Muscle of arm (tissue), 14 donors: ENCODE results near the gene CHMP1B. TPM values are rescaled to one million over a fixed set of nuclear protein-coding genes. Genes with fewer than 3 reads are reported as not detected.

ENCODE experiments used
- DNase-seq: peaks from one replicate; pipeline ENCODE4 v3.0.0-alpha.2; 2013
- long read RNA-seq, 11 donors: transcript quantifications; one replicate each; lab custom pipeline, GENCODE V29; 2026
- polyA plus RNA-seq, 12 donors: library from polyadenylated mRNA; unstranded; fragments of 120-200 nt; gene quantifications; one replicate each; pipeline ENCODE4 v1.2.1, GENCODE V29; 2013; ENCODE audit not compliant: insufficient read length in 12 of 12

Gene CHMP1B, protein sequence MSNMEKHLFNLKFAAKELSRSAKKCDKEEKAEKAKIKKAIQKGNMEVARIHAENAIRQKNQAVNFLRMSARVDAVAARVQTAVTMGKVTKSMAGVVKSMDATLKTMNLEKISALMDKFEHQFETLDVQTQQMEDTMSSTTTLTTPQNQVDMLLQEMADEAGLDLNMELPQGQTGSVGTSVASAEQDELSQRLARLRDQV
- 10 to 100 TPM in 11 of 12 donors, not detected in 1; 21.9 to 30.5 (median 23.0) TPM for polyA plus RNA-seq
- long read RNA-seq, donor 1, transcript CHMP1B-201 (1 exons, 3,054 nt) = major isoform, 142 of 142 reads
- long read RNA-seq, donor 1, partial matches to known transcripts = 0 of 142 reads
- long read RNA-seq, donor 1, other reads (novel, unspliced or antisense) = 0 of 142 reads
- long read RNA-seq, donor 2, transcript CHMP1B-201 (1 exons, 3,054 nt) = major isoform, 62 of 62 reads
- long read RNA-seq, donor 2, partial matches to known transcripts = 0 of 62 reads
- long read RNA-seq, donor 2, other reads (novel, unspliced or antisense) = 0 of 62 reads
- long read RNA-seq, donor 3, transcript CHMP1B-201 (1 exons, 3,054 nt) = major isoform, 23 of 23 reads
- long read RNA-seq, donor 3, partial matches to known transcripts = 0 of 23 reads
- long read RNA-seq, donor 3, other reads (novel, unspliced or antisense) = 0 of 23 reads
- long read RNA-seq, donor 4, transcript CHMP1B-201 (1 exons, 3,054 nt) = major isoform, 11 of 11 reads
- long read RNA-seq, donor 4, partial matches to known transcripts = 0 of 11 reads
- long read RNA-seq, donor 4, other reads (novel, unspliced or antisense) = 0 of 11 reads
- long read RNA-seq, donor 5, transcript CHMP1B-201 (1 exons, 3,054 nt) = major isoform, 68 of 68 reads
- long read RNA-seq, donor 5, partial matches to known transcripts = 0 of 68 reads
- long read RNA-seq, donor 5, other reads (novel, unspliced or antisense) = 0 of 68 reads
- long read RNA-seq, donor 6, transcript CHMP1B-201 (1 exons, 3,054 nt) = major isoform, 24 of 24 reads
- long read RNA-seq, donor 6, partial matches to known transcripts = 0 of 24 reads
- long read RNA-seq, donor 6, other reads (novel, unspliced or antisense) = 0 of 24 reads
- long read RNA-seq, donor 7, transcript CHMP1B-201 (1 exons, 3,054 nt) = major isoform, 32 of 32 reads
- long read RNA-seq, donor 7, partial matches to known transcripts = 0 of 32 reads
- long read RNA-seq, donor 7, other reads (novel, unspliced or antisense) = 0 of 32 reads
- long read RNA-seq, donor 8, transcript CHMP1B-201 (1 exons, 3,054 nt) = major isoform, 56 of 56 reads
- long read RNA-seq, donor 8, partial matches to known transcripts = 0 of 56 reads
- long read RNA-seq, donor 8, other reads (novel, unspliced or antisense) = 0 of 56 reads
- long read RNA-seq, donor 9, transcript CHMP1B-201 (1 exons, 3,054 nt) = major isoform, 52 of 52 reads
- long read RNA-seq, donor 9, partial matches to known transcripts = 0 of 52 reads
- long read RNA-seq, donor 9, other reads (novel, unspliced or antisense) = 0 of 52 reads
- long read RNA-seq, donor 10, transcript CHMP1B-201 (1 exons, 3,054 nt) = major isoform, 35 of 35 reads
- long read RNA-seq, donor 10, partial matches to known transcripts = 0 of 35 reads
- long read RNA-seq, donor 10, other reads (novel, unspliced or antisense) = 0 of 35 reads
- long read RNA-seq, donor 11, transcript CHMP1B-201 (1 exons, 3,054 nt) = major isoform, 64 of 64 reads
- long read RNA-seq, donor 11, partial matches to known transcripts = 0 of 64 reads
- long read RNA-seq, donor 11, other reads (novel, unspliced or antisense) = 0 of 64 reads

DNA sequence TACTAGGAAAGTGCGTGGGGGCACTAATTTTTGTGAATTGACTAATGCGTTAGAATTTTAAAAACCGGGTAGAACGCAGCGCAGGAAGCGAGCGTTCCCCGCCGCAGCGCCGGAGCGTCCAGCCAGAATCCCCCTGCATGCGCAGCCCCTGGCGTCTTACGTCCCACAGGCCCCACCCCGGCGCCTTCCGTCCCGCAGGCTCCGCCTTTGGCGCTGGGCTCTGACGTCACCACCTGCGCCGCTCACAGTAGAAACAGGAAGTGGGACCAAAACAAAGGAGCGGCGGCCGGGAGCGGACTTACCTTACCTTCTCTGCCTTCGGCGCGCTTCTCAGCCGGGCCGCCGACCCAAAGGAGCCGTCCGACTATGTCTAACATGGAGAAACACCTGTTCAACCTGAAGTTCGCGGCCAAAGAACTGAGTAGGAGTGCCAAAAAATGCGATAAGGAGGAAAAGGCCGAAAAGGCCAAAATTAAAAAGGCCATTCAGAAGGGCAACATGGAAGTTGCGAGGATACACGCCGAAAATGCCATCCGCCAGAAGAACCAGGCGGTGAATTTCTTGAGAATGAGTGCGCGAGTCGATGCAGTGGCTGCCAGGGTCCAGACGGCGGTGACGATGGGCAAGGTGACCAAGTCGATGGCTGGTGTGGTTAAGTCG is at the start of gene CHMP1B:
Gene CHMP1B, plus strand, starts transcription at position 268 of the 660 bp plus-strand sequence. Its CDS starts 99 bp downstream, at position 367.
- DNase-seq = peak; percentile 98

DNA sequence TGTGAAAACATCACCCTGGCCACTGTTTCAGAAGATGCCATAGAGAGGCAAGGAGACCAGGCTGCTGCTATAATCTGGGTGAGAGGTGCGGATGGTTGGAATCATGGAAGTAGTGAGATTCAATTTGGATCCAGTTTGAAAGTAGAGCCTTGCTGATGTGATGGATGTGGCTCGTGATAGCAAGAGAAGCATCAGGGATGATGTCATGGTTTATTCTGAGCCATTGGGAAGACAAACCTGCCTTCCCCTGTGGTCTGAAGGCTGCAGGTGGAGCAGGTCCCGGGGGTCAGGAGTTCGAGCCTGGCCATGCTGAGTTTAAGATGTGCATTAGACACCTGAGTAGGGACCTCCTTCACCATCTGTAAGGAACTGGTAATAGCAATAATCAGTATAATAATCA is 49.6 kb upstream of the CHMP1B start:
- DNase-seq = no peak

DNA sequence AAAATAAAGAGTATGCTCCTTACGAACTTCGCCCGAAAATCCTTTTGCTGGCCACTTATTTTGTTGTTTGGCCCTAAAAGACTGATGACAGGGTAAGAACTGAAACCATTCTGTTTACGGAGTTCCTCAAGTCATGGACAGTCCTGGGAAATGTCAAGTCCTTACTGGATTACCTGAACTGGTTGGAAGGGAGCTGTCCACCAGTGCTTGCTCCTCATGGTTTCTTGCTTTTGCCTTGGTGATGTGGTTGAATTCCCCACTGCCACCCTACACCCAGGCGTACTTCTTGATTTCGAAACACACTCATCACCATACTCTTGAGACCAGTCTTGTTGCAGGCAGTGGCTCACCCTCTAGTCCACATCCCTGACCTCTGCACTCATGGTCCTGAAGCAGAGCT is 49.1 kb upstream of the CHMP1B start:
- DNase-seq = no peak

- no peak for DNase-seq
Measured at GRCh38 chr18:11802586-11802985, 48.6 kb upstream of the CHMP1B start.

- DNase-seq = no peak
Measured at GRCh38 chr18:11807233-11807632, 44.0 kb upstream of the CHMP1B start.

- DNase-seq = no peak
Measured at GRCh38 chr18:11808001-11808855, 43.0 kb upstream of the CHMP1B start.

- no peak for DNase-seq
Measured at GRCh38 chr18:11809895-11810294, 41.3 kb upstream of the CHMP1B start.

- DNase-seq = no peak
Measured at GRCh38 chr18:11810379-11810778, 40.8 kb upstream of the CHMP1B start.

DNA sequence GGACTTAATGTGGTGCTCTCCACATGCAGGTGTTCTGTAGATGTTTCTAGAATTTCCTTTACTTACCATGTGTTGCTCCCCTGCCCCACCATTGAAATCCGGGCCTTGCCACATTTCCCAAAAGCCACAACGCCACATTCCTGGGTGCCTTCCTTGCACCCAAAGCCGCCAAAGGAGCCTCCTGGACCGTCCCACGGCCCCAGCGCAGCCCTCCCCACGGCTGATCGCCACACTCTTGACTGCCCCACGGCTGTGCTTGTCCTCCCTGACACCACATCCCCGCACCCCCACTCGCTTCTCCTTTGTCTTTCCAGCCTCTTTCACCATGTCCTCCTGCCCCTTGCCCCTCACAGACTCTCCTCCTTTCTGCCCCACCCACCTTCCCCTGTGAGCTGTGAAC is 40.2 kb upstream of the CHMP1B start:
- no peak for DNase-seq

DNA sequence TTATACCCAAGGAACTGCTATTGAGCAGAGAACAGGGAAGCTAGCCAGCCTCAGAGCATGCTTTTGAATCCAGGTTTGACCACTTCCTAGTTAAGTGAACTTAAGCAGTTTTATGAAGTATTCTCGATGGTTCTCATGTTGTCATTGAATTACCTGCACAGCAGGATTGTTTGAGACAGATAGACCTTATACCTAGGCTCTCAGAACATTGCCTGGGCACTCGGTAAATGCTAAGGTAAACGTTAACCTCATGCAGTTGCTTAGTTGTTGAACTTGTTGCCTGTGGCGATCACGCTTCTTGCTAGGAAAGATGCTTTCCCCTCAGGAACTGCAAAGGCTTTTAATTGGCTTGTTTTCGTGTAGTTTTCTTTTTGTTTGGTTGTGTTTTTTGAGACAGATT is 34.0 kb upstream of the CHMP1B start:
- DNase-seq = no peak

DNA sequence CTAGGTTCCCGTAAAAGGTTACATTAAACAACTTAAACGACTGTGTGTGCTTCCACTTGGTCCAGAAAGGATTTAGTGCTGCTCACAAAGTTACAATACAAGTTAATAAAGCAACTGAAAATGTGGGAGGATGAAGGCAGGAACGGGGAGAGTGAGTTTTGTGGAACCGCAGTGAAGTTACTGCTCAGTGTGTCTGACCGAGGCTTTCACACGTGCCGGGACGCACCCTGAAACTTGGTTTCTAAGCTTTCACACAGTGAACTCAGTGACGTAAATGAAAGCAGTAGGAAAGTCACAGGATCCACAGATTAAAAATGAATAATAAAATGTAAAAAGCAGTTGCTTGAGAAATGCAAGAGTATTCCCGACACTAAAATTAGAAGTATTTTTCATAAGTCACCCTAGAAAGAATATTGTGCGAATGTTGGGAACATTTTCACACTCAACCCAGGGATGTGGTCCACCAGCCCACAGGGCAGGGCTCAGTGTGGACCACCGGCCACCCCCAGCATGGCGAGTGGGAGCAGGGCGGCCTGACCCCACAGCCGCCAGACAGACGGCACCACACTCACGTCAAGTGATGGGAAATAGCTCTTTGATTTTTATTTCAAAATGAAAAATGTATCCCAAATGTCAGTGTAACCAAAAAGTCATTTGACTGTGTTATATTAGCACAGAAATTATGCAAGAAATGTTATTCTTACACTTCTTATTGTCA is 32.6 kb upstream of the CHMP1B start:
- no peak for DNase-seq

- DNase-seq = no peak
Measured at GRCh38 chr18:11819938-11820337, 31.3 kb upstream of the CHMP1B start.

DNA sequence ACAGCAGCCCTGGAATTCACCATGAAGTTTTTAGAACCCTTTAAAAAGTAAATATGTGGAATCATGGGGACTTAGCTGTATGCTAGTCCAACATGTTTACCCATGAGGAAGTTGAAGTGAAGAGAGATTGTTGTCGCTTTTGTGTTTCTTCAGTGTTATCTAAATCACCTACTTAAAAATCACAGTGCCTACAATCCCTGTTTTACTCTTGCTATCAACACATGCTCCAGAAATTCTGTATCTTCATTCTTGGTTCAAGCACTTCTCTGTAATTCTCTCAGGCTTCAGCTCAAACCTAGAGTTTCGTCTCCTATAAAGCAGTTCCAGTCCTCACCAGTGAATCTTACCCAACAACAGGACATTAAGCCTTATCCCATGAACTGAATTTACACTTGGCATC is 30.5 kb upstream of the CHMP1B start:
- DNase-seq = no peak

DNA sequence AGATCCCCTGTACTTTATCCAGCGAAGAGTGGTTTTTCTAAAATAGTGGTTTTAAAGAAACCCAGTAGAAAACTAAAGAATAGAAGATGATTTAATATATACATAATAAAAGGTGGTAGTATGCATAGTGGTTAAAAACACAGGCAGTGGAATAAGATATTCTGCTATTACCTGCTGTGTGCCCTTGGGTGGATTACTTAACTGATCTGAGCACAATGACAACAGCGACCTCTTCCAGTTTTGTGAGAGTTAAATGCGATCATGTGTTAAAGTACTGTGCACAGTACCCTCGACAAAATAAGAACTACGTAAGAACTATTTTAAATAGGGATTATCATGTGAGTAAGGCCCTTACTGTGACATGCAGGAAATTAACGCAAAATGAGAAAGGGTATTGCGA is 30.0 kb upstream of the CHMP1B start:
- DNase-seq = no peak

- DNase-seq = no peak
Measured at GRCh38 chr18:11821643-11822237, 29.5 kb upstream of the CHMP1B start.

DNA sequence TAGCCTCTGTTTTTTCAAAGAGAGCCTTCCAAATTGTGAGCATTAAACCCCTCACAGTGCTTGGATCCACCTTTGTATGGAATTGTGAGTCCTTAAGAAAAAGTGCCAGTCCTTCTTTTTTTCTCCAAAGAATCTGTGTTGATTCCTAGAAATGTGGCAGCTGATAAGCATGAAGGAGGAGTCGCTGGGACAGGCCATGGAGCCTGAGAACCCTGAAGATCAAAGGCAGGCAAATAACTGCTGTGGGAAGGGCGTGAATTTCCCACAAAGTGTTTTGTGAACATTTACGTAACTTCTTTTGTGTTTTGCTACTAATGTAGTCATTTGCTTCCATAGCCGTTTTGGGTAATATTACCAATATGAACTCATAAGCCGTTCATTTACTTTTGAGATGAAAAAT is 27.7 kb upstream of the CHMP1B start:
- DNase-seq = no peak

GRCh38 chr18:11826836-11827235 is 24.4 kb upstream of the CHMP1B start:
- no peak for DNase-seq

DNA sequence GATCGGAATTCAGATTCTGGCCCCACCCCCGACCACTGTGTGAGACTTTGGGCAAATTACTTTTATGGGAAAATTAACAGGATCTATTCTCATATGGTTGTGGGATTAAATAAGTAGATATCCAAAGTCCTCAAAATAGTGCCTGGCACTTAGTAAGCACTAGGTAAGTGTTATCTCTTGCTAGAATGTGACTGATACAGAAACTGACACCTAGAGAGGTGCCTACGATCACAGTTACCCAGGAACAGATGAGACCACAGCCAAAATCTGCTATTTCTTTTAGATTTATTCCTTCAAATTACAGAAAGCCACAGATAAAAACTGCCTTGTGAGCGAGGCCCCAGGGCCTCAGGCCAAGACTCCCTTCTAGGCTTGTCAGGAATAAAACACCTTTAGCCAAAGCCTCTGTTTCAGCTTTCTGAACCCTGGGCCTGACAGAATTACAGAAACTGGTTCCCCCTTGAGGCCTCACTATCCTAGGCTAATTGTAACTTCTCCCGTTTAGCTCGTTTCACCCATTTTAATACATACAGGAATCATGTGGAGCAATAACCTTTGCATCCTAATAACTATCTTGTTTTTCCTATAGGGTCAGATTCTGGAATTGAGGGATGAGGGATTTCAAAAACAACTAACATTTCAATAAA is 22.3 kb upstream of the CHMP1B start:
- no peak for DNase-seq
